HEK293 (cell line): Measurements from ENCODE around the gene EMSY.

Experiments used
- CTCF ChIA-PET: fragments of 350-600 bp; formaldehyde crosslinking; extraction: SDS; loops from one replicate; lab custom pipeline; 2021; ENCODE audit warnings: antibody characterized with exemption; lab: Yijun Ruan, JAX
- POLR2A ChIA-PET: fragments of 300-600 bp; formaldehyde crosslinking; extraction: SDS; loops from one replicate; lab custom pipeline; 2020; ENCODE audit warnings: antibody characterized with exemption, inconsistent platforms; lab: Yijun Ruan, JAX
- H3K27ac ChIP-seq: fragments of 200-500 bp; sonication (Bioruptor generic); 2 replicates; pipeline ENCODE4 v1.5.1; 2014; ENCODE audit warnings: low read depth, low read length, control low read depth, inconsistent platforms; ENCODE audit errors: extremely low read depth
- H3K36me3 ChIP-seq, 2 experiments: fragments of 200-500 bp in 1 of 2; sonication (Bioruptor generic) in 1 of 2; 1 replicate in 1 of 2; 2 replicates in 1 of 2; pipeline ENCODE4 v1.5.1; 2014 to 2017; ENCODE audit warnings: inconsistent platforms in 2 of 2, low read length in 2 of 2; ENCODE audit not compliant: control insufficient read depth in 2 of 2, insufficient read depth in 1 of 2
- H3K4me1 ChIP-seq: fragments of 200-500 bp; sonication (Bioruptor generic); 2 replicates; pipeline ENCODE4 v1.5.1; 2014; ENCODE audit warnings: mild to moderate bottlenecking, low read length, inconsistent platforms; ENCODE audit not compliant: control insufficient read depth, insufficient read depth
- H3K4me3 ChIP-seq: 2 replicates; pipeline ENCODE4 v1.5.1; 2011; ENCODE audit warnings: low read depth, mild to moderate bottlenecking, control low read depth, low read length, moderate library complexity
- H3K9me3 ChIP-seq: fragments of 200-500 bp; sonication (Bioruptor generic); 2 replicates; pipeline ENCODE4 v1.5.1; 2014; ENCODE audit warnings: low read depth, low read length, inconsistent platforms; ENCODE audit not compliant: control insufficient read depth, insufficient read depth
- ATF2 ChIP-seq: fragments of 450-650 bp; formaldehyde crosslinking; IDR thresholded peaks from 2 replicates; pipeline ENCODE4 v1.5.1; 2016; ENCODE audit warnings: missing biosample characterization, missing genetic modification characterization, low read depth
- KLF1 ChIP-seq: fragments of 450-650 bp; formaldehyde crosslinking; IDR thresholded peaks from 2 replicates; pipeline ENCODE4 v1.5.1; 2016; ENCODE audit warnings: missing biosample characterization, missing genetic modification characterization
- OVOL3 ChIP-seq: fragments of 450-650 bp; formaldehyde crosslinking; IDR thresholded peaks from 2 replicates; pipeline ENCODE4 v1.5.1; 2016; ENCODE audit warnings: missing biosample characterization, missing genetic modification characterization
- SETDB1 ChIP-seq: IDR thresholded peaks from one replicate; pipeline ENCODE4 v1.6.1; 2017; ENCODE audit warnings: mild to moderate bottlenecking, low read length, moderate library complexity, mixed read lengths; ENCODE audit not compliant: insufficient read length
- SP7 ChIP-seq: fragments of 450-650 bp; formaldehyde crosslinking; IDR thresholded peaks from 2 replicates; pipeline ENCODE4 v1.5.1; 2016; ENCODE audit warnings: missing biosample characterization, missing genetic modification characterization
- ZBTB17 ChIP-seq: fragments of 450-650 bp; formaldehyde crosslinking; IDR thresholded peaks from 2 replicates; pipeline ENCODE4 v1.5.1; 2016; ENCODE audit warnings: missing biosample characterization, missing genetic modification characterization
- ZBTB6 ChIP-seq: fragments of 450-650 bp; formaldehyde crosslinking; IDR thresholded peaks from 2 replicates; pipeline ENCODE4 v1.5.1; 2017; ENCODE audit warnings: missing biosample characterization, missing genetic modification characterization
- ZFP3 ChIP-seq: fragments of 450-650 bp; formaldehyde crosslinking; IDR thresholded peaks from 2 replicates; pipeline ENCODE4 v1.5.1; 2016; ENCODE audit warnings: low read depth, missing biosample characterization, missing genetic modification characterization
- ZFP37 ChIP-seq: fragments of 450-650 bp; formaldehyde crosslinking; IDR thresholded peaks from 2 replicates; pipeline ENCODE4 v1.5.1; 2016; ENCODE audit warnings: missing biosample characterization, missing genetic modification characterization
- ZFP69B ChIP-seq: fragments of 450-650 bp; formaldehyde crosslinking; IDR thresholded peaks from 2 replicates; pipeline ENCODE4 v1.5.1; 2016; ENCODE audit warnings: missing biosample characterization, missing genetic modification characterization
- ZNF174 ChIP-seq: fragments of 450-650 bp; formaldehyde crosslinking; IDR thresholded peaks from 2 replicates; pipeline ENCODE4 v1.5.0; 2017; ENCODE audit warnings: missing biosample characterization, mild to moderate bottlenecking, missing genetic modification characterization
- ZNF175 ChIP-seq: fragments of 450-650 bp; formaldehyde crosslinking; IDR thresholded peaks from 2 replicates; pipeline ENCODE4 v1.5.1; 2016; ENCODE audit warnings: missing biosample characterization, missing genetic modification characterization
- ZNF23 ChIP-seq: fragments of 450-650 bp; formaldehyde crosslinking; IDR thresholded peaks from 2 replicates; pipeline ENCODE4 v1.5.1; 2016; ENCODE audit warnings: missing biosample characterization, missing genetic modification characterization, borderline replicate concordance
- ZNF248 ChIP-seq: fragments of 450-650 bp; formaldehyde crosslinking; IDR thresholded peaks from 2 replicates; pipeline ENCODE4 v1.5.1; 2017; ENCODE audit warnings: missing biosample characterization, missing genetic modification characterization
- ZNF292 ChIP-seq: fragments of 450-650 bp; formaldehyde crosslinking; IDR thresholded peaks from 2 replicates; pipeline ENCODE4 v1.5.1; 2016; ENCODE audit warnings: low read depth, missing biosample characterization, missing genetic modification characterization, borderline replicate concordance
- ZNF394 ChIP-seq: fragments of 450-650 bp; formaldehyde crosslinking; IDR thresholded peaks from 2 replicates; pipeline ENCODE4 v1.5.1; 2016; ENCODE audit warnings: missing biosample characterization, missing genetic modification characterization, mild to moderate bottlenecking, moderate library complexity, borderline replicate concordance
- ZNF423 ChIP-seq: fragments of 450-650 bp; formaldehyde crosslinking; IDR thresholded peaks from 2 replicates; pipeline ENCODE4 v1.5.1; 2016; ENCODE audit warnings: missing biosample characterization, missing genetic modification characterization
- ZNF488 ChIP-seq: fragments of 450-650 bp; formaldehyde crosslinking; IDR thresholded peaks from 2 replicates; pipeline ENCODE4 v1.5.1; 2016; ENCODE audit warnings: missing biosample characterization, missing genetic modification characterization
- ZNF544 ChIP-seq: fragments of 450-650 bp; formaldehyde crosslinking; IDR thresholded peaks from 2 replicates; pipeline ENCODE4 v1.5.0; 2017; ENCODE audit warnings: missing biosample characterization, missing genetic modification characterization
- ZNF600 ChIP-seq: fragments of 450-650 bp; formaldehyde crosslinking; IDR thresholded peaks from 2 replicates; pipeline ENCODE4 v1.5.1; 2016; ENCODE audit warnings: missing biosample characterization, missing genetic modification characterization
- ZNF621 ChIP-seq: fragments of 450-650 bp; formaldehyde crosslinking; IDR thresholded peaks from 2 replicates; pipeline ENCODE4 v1.5.1; 2017; ENCODE audit warnings: missing biosample characterization, missing genetic modification characterization
- ZNF623 ChIP-seq: fragments of 450-650 bp; formaldehyde crosslinking; IDR thresholded peaks from 2 replicates; pipeline ENCODE4 v1.5.1; 2016; ENCODE audit warnings: missing biosample characterization, missing genetic modification characterization
- ZNF664 ChIP-seq: fragments of 450-650 bp; formaldehyde crosslinking; IDR thresholded peaks from 2 replicates; pipeline ENCODE4 v1.5.1; 2016; ENCODE audit warnings: missing biosample characterization, missing genetic modification characterization
- ZNF677 ChIP-seq: fragments of 450-650 bp; IDR thresholded peaks from 2 replicates; pipeline ENCODE4 v1.5.0; 2018; ENCODE audit warnings: missing biosample characterization, mild to moderate bottlenecking, missing genetic modification characterization, moderate library complexity
- ZNF707 ChIP-seq: fragments of 450-650 bp; formaldehyde crosslinking; IDR thresholded peaks from 2 replicates; pipeline ENCODE4 v1.5.1; 2016; ENCODE audit warnings: missing biosample characterization, missing genetic modification characterization
- ZSCAN16 ChIP-seq: fragments of 450-650 bp; formaldehyde crosslinking; IDR thresholded peaks from 2 replicates; pipeline ENCODE4 v1.5.1; 2016; ENCODE audit warnings: missing biosample characterization, missing genetic modification characterization
- TF ChIP-seq, protein P1 (sequence below): fragments of 450-650 bp; formaldehyde crosslinking; IDR thresholded peaks from 2 replicates; pipeline ENCODE4 v1.5.1; 2016; ENCODE audit warnings: missing biosample characterization, missing genetic modification characterization
- TF ChIP-seq, protein P2 (sequence below): fragments of 450-650 bp; formaldehyde crosslinking; IDR thresholded peaks from 2 replicates; pipeline ENCODE4 v1.5.1; 2017; ENCODE audit warnings: missing biosample characterization, missing genetic modification characterization
- TF ChIP-seq, protein P3 (sequence below): fragments of 450-650 bp; formaldehyde crosslinking; IDR thresholded peaks from 2 replicates; pipeline ENCODE4 v1.5.1; 2017; ENCODE audit warnings: missing biosample characterization, mild to moderate bottlenecking, missing genetic modification characterization, moderate library complexity
- TF ChIP-seq, protein P4 (sequence below): fragments of 450-650 bp; formaldehyde crosslinking; IDR thresholded peaks from 2 replicates; pipeline ENCODE4 v1.5.1; 2017; ENCODE audit warnings: missing biosample characterization, missing genetic modification characterization

The EMSY gene

GRCh38 chr11:76513654-76514034 is 68.8 kb downstream of the EMSY start:
- POLR2A ChIA-PET, result no interaction called here
- CTCF ChIA-PET, result interaction anchor here (0.6 to 1.8 kb wide), 6 partner anchors 68 to 808 kb away, joined by 3 to 7 read pairs (median 4); no protein-coding TSS in a partner anchor
- no peaks in the 10 kb centered on the region for H3K4me1 ChIP-seq

GRCh38 chr11:76515494-76515893 is 70.7 kb downstream of the EMSY start:
- no peaks in the 10 kb centered on the region for H3K9me3 ChIP-seq
- H3K4me1 ChIP-seq, result no peaks in the 10 kb centered on the region
- ChIA-PET CTCF (no interaction called here), POLR2A (no interaction called here)
- H3K36me3 ChIP-seq, result peaks cover 0 to 10% of the 10 kb centered on the region in 2 experiments; a peak in 1 of 3 replicates
- no peak overlapping the region for H3K4me3 ChIP-seq
- H3K27ac ChIP-seq, result no peak overlapping the region
- TF ChIP-seq ZNF174 (tag by site-specific recombination), result no peak
- TF ChIP-seq ZNF664 (tag by site-specific recombination), result no peak
- TF ChIP-seq ZSCAN16 (tag by site-specific recombination), result no peak
- no peak for TF ChIP-seq ZBTB17
- no peak for TF ChIP-seq OVOL3 (tag by site-specific recombination)
- TF ChIP-seq, protein P1, sequence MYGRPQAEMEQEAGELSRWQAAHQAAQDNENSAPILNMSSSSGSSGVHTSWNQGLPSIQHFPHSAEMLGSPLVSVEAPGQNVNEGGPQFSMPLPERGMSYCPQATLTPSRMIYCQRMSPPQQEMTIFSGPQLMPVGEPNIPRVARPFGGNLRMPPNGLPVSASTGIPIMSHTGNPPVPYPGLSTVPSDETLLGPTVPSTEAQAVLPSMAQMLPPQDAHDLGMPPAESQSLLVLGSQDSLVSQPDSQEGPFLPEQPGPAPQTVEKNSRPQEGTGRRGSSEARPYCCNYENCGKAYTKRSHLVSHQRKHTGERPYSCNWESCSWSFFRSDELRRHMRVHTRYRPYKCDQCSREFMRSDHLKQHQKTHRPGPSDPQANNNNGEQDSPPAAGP (tag by site-specific recombination), result no peak
- no peak for TF ChIP-seq ZNF600 (tag by site-specific recombination)
- TF ChIP-seq, protein P2, sequence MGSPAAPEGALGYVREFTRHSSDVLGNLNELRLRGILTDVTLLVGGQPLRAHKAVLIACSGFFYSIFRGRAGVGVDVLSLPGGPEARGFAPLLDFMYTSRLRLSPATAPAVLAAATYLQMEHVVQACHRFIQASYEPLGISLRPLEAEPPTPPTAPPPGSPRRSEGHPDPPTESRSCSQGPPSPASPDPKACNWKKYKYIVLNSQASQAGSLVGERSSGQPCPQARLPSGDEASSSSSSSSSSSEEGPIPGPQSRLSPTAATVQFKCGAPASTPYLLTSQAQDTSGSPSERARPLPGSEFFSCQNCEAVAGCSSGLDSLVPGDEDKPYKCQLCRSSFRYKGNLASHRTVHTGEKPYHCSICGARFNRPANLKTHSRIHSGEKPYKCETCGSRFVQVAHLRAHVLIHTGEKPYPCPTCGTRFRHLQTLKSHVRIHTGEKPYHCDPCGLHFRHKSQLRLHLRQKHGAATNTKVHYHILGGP (tag by site-specific recombination), result no peak
- TF ChIP-seq ATF2 (tag by site-specific recombination), result no peak
- no peak for TF ChIP-seq ZNF423 (tag by site-specific recombination)
- TF ChIP-seq, protein P3, sequence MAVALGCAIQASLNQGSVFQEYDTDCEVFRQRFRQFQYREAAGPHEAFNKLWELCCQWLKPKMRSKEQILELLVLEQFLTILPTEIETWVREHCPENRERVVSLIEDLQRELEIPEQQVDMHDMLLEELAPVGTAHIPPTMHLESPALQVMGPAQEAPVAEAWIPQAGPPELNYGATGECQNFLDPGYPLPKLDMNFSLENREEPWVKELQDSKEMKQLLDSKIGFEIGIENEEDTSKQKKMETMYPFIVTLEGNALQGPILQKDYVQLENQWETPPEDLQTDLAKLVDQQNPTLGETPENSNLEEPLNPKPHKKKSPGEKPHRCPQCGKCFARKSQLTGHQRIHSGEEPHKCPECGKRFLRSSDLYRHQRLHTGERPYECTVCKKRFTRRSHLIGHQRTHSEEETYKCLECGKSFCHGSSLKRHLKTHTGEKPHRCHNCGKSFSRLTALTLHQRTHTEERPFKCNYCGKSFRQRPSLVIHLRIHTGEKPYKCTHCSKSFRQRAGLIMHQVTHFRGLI (tag by site-specific recombination), result no peak
- no peak for TF ChIP-seq KLF1
- no peak for TF ChIP-seq ZNF677 (tag by site-specific recombination)
- TF ChIP-seq ZNF621, result no peak
- TF ChIP-seq ZNF175 (tag by site-specific recombination), result no peak
- no peak for TF ChIP-seq ZNF394 (tag by site-specific recombination)

More at GRCh38 chr11:76513654-76514034, 68.8 kb downstream of the EMSY start:
- Histone ChIP-seq H3K4me3 (no peak overlapping the region), H3K36me3 (peaks cover 0 to 12% of the 10 kb centered on the region in 2 experiments; a peak in 1 of 3 replicates), H3K27ac (no peak overlapping the region), H3K9me3 (no peaks in the 10 kb centered on the region)
- TF ChIP-seq ZBTB6 (no peak), ZNF707 (tag by site-specific recombination) (no peak), ZNF623 (no peak), ZNF544 (tag by site-specific recombination) (no peak), SETDB1 (no peak), ZNF488 (tag by site-specific recombination) (no peak), ZFP3 (tag by site-specific recombination) (no peak), ZNF248 (tag by site-specific recombination) (no peak), ZFP69B (tag by site-specific recombination) (no peak), ZNF23 (tag by site-specific recombination) (no peak), ZFP37 (tag by site-specific recombination) (no peak), SP7 (tag by site-specific recombination) (no peak), ZNF292 (tag by site-specific recombination) (no peak)
- TF ChIP-seq, protein P4, sequence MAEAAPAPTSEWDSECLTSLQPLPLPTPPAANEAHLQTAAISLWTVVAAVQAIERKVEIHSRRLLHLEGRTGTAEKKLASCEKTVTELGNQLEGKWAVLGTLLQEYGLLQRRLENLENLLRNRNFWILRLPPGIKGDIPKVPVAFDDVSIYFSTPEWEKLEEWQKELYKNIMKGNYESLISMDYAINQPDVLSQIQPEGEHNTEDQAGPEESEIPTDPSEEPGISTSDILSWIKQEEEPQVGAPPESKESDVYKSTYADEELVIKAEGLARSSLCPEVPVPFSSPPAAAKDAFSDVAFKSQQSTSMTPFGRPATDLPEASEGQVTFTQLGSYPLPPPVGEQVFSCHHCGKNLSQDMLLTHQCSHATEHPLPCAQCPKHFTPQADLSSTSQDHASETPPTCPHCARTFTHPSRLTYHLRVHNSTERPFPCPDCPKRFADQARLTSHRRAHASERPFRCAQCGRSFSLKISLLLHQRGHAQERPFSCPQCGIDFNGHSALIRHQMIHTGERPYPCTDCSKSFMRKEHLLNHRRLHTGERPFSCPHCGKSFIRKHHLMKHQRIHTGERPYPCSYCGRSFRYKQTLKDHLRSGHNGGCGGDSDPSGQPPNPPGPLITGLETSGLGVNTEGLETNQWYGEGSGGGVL, result no peak
